Activated CD4-positive, alpha-beta T cell treated with anti-CD3 and anti-CD28 coated beads for 36 hours (primary cell): ENCODE results near the gene NEK4. TPM values are rescaled to one million over a fixed set of nuclear protein-coding genes. Genes with fewer than 3 reads are reported as not detected.

Experiments
- ATAC-seq: fragments of 200-7000 bp; cut with Tn5 transposase; one replicate; pipeline ENCODE4 v1.10.0; 2021; ENCODE audit warnings: mild to moderate bottlenecking, moderate library complexity
- CTCF ChIA-PET: fragments of 350-600 bp; sonication (Branson Sonifier 250); formaldehyde crosslinking; loops from one replicate; lab custom pipeline; 2021; ENCODE audit warnings: antibody characterized with exemption; lab: Charles Lee
- POLR2A ChIA-PET: fragments of 350-600 bp; sonication (Branson Sonifier 250); formaldehyde crosslinking; loops from one replicate; lab custom pipeline; 2021; ENCODE audit warnings: antibody characterized with exemption, inconsistent platforms; lab: Charles Lee
- DNase-seq: peaks from one replicate; pipeline ENCODE4 v3.0.0-alpha.2; 2020
- H3K27ac Mint-ChIP-seq: one replicate; pipeline ENCODE4 v1.8.0; 2021; ENCODE audit warnings: mixed read lengths
- H3K27me3 Mint-ChIP-seq: one replicate; pipeline ENCODE4 v1.8.0; 2021; ENCODE audit warnings: mixed read lengths
- H3K36me3 Mint-ChIP-seq: one replicate; pipeline ENCODE4 v1.8.0; 2021; ENCODE audit warnings: low read depth, mixed read lengths
- H3K4me1 Mint-ChIP-seq: one replicate; pipeline ENCODE4 v1.8.0; 2021; ENCODE audit warnings: mixed read lengths
- H3K4me3 Mint-ChIP-seq: one replicate; pipeline ENCODE4 v1.8.0; 2021; ENCODE audit warnings: mild to moderate bottlenecking, moderate library complexity, mixed read lengths
- H3K9me3 Mint-ChIP-seq: one replicate; pipeline ENCODE4 v1.8.0; 2021; ENCODE audit warnings: low read depth, mixed read lengths
- intact Hi-C, 2 experiments: fragments of 100-400 bp; cut with DNase I in 1 of 2; cut with micrococcal nuclease in 1 of 2; formaldehyde crosslinking; loops; one replicate each; pipeline versions ENCODE4 v1.14.2 to v1.15.1; 2022 to 2024; cut with DNase I, micrococcal nuclease
- total RNA-seq, 2 experiments: library from RNA; stranded (reverse); gene quantifications; one replicate each; pipeline ENCODE4 v1.2.3, GENCODE V29; 2021

NEK4 gene
- total RNA-seq, 2 experiments from 2014 or later = 19.1 to 21.4 TPM

- ATAC-seq = peak; percentile 94
- H3K4me3 Mint-ChIP-seq = peak within 1 kb of the TSS; percentile 89
- peaks cover 28% of the 10 kb centered on the region for H3K4me1 Mint-ChIP-seq
- H3K9me3 Mint-ChIP-seq = no peaks in the 10 kb centered on the region
- intact Hi-C loops = loop anchor here (1.0 to 10.0 kb wide), 13 partner anchors 21 to 1315 kb away; partner anchors contain the start of genes NEK4 (in 2 of the 2), PBRM1 (in 2 of the 2), SFMBT1 (in 2 of the 2) and STIMATE (in 2 of the 2)
- DNase-seq = peak; percentile 92
- peak within 1 kb of the TSS; percentile 90 for H3K27ac Mint-ChIP-seq
- H3K36me3 Mint-ChIP-seq = peaks cover 22% of the 10 kb centered on the region
- no peaks in the 10 kb centered on the region for H3K27me3 Mint-ChIP-seq
- POLR2A ChIA-PET = interaction anchor here (0.6 to 3.1 kb wide), 8 partner anchors 9 to 464 kb away, joined by 3 to 16 read pairs (median 4); partner anchors contain the start of gene PBRM1
- CTCF ChIA-PET = interaction anchor here (0.9 to 1.6 kb wide), 3 partner anchors 15 to 93 kb away, joined by 3 to 5 read pairs (median 4); no protein-coding TSS in a partner anchor
These were observed 64.8 kb downstream of the NEK4 start, which contains the start of the genes GLT8D1 and SPCS1 for GRCh38 chr3:52705688-52706686. Gene GLT8D1 (minus strand): TSS chr3:52705791. CDS start chr3:52700460, 5,331 bp downstream. Gene SPCS1 (plus strand): TSS chr3:52706106. CDS start chr3:52706247, 141 bp downstream.

- DNase-seq (no peak), ATAC-seq (peak; percentile 60)
- intact Hi-C loops = loop anchor here (1.0 to 10.0 kb wide), 8 partner anchors 35 to 1314 kb away; partner anchors contain the start of genes STIMATE (in 2 of the 2), NEK4 (in 1 of the 2), POC1A (in 1 of the 2) and RBM15B (in 1 of the 2)
- Mint-ChIP-seq H3K27me3 (no peaks in the 10 kb centered on the region), H3K4me1 (peaks cover 28% of the 10 kb centered on the region), H3K9me3 (no peaks in the 10 kb centered on the region), H3K36me3 (peaks cover 22% of the 10 kb centered on the region), H3K27ac (peak overlapping the region; percentile 90), H3K4me3 (peak overlapping the region; percentile 89)
- ChIA-PET POLR2A (interaction anchor here (0.6 to 3.1 kb wide), 8 partner anchors 9 to 463 kb away, joined by 3 to 16 read pairs (median 4); partner anchors contain the start of gene PBRM1), CTCF (interaction anchor here (0.5 to 1.6 kb wide), 3 partner anchors 14 to 93 kb away, joined by 3 to 5 read pairs (median 4); no protein-coding TSS in a partner anchor)
These were observed 65.4 kb downstream of the NEK4 start for GRCh38 chr3:52705438-52705687.

GRCh38 chr3:52704611-52705437 lies 65.9 kb downstream of the NEK4 start:
- CTCF ChIA-PET = interaction anchor here (0.5 to 1.6 kb wide), 5 partner anchors 14 to 405 kb away, joined by 3 to 5 read pairs (median 3); no protein-coding TSS in a partner anchor
- no peaks in the 10 kb centered on the region for H3K9me3 Mint-ChIP-seq
- intact Hi-C loops = loop anchor here (1.0 to 10.0 kb wide), 8 partner anchors 35 to 1314 kb away; partner anchors contain the start of genes STIMATE (in 2 of the 2), NEK4 (in 1 of the 2), POC1A (in 1 of the 2) and RBM15B (in 1 of the 2)
- DNase-seq (peak; percentile 33), ATAC-seq (peak; percentile 2)
- POLR2A ChIA-PET = interaction anchor here (0.5 to 3.1 kb wide), 9 partner anchors 8 to 463 kb away, joined by 3 to 16 read pairs (median 4); partner anchors contain the start of gene PBRM1
- H3K4me3 Mint-ChIP-seq = peak overlapping the region; percentile 89
- H3K36me3 Mint-ChIP-seq = peaks cover 22% of the 10 kb centered on the region
- no peaks in the 10 kb centered on the region for H3K27me3 Mint-ChIP-seq
- H3K27ac Mint-ChIP-seq = peak overlapping the region; percentile 90
- H3K4me1 Mint-ChIP-seq = peaks cover 28% of the 10 kb centered on the region

GRCh38 chr3:52703341-52703740 lies 67.4 kb downstream of the NEK4 start:
- Mint-ChIP-seq H3K36me3 (peaks cover 21% of the 10 kb centered on the region), H3K27ac (no peak overlapping the region), H3K27me3 (no peaks in the 10 kb centered on the region), H3K9me3 (no peaks in the 10 kb centered on the region), H3K4me3 (no peak overlapping the region), H3K4me1 (peaks cover 28% of the 10 kb centered on the region)
- DNase-seq = no peak
- intact Hi-C loops = loop anchor here in 1 of 2 experiments (10.0 kb wide), 2 partner anchors 191 to 341 kb away; partner anchors contain the start of genes SFMBT1 and STIMATE
- ChIA-PET POLR2A (interaction anchor here (1.1 kb wide), 1 partner anchor 12 kb away, joined by 3 read pairs; no protein-coding TSS in a partner anchor), CTCF (interaction anchor here (1.2 kb wide), 1 partner anchor 12 kb away, joined by 3 read pairs; no protein-coding TSS in a partner anchor)
- ATAC-seq = no peak

- no peak overlapping the region for H3K4me3 Mint-ChIP-seq
- CTCF ChIA-PET = interaction anchor here (0.9 to 1.4 kb wide), 2 partner anchors 9 to 123 kb away, joined by 3 read pairs; no protein-coding TSS in a partner anchor
- intact Hi-C loops = no loop called here
- POLR2A ChIA-PET = interaction anchor here (0.6 to 2.3 kb wide), 3 partner anchors 11 to 227 kb away, joined by 3 to 9 read pairs (median 3); no protein-coding TSS in a partner anchor
- ATAC-seq (no peak), DNase-seq (no peak)
- H3K27me3 Mint-ChIP-seq = no peaks in the 10 kb centered on the region
- no peaks in the 10 kb centered on the region for H3K9me3 Mint-ChIP-seq
- peak overlapping the region; percentile 77 for H3K27ac Mint-ChIP-seq
- H3K4me1 Mint-ChIP-seq = peaks cover 31% of the 10 kb centered on the region
- H3K36me3 Mint-ChIP-seq = peaks cover 45% of the 10 kb centered on the region
These were observed 73.1 kb downstream of the NEK4 start for GRCh38 chr3:52697632-52697965.

GRCh38 chr3:52696830-52697631 lies 73.7 kb downstream of the NEK4 start:
- Mint-ChIP-seq H3K27me3 (no peaks in the 10 kb centered on the region), H3K36me3 (peaks cover 47% of the 10 kb centered on the region), H3K27ac (peak overlapping the region; percentile 77), H3K4me3 (no peak overlapping the region), H3K9me3 (no peaks in the 10 kb centered on the region), H3K4me1 (peaks cover 33% of the 10 kb centered on the region)
- CTCF ChIA-PET = interaction anchor here (0.9 to 1.4 kb wide), 2 partner anchors 9 to 124 kb away, joined by 3 read pairs; no protein-coding TSS in a partner anchor
- intact Hi-C loops = no loop called here
- DNase-seq (no peak), ATAC-seq (no peak)
- POLR2A ChIA-PET = interaction anchor here (0.6 to 2.3 kb wide), 4 partner anchors 8 to 227 kb away, joined by 3 to 9 read pairs (median 4); partner anchors contain the start of genes GLT8D1 and SPCS1

- Mint-ChIP-seq H3K4me1 (peaks cover 39% of the 10 kb centered on the region), H3K4me3 (no peak overlapping the region), H3K27ac (peak overlapping the region; percentile 28), H3K27me3 (no peaks in the 10 kb centered on the region), H3K36me3 (peaks cover 54% of the 10 kb centered on the region), H3K9me3 (no peaks in the 10 kb centered on the region)
- POLR2A ChIA-PET = interaction anchor here (1.3 to 2.3 kb wide), 2 partner anchors 9 kb away, joined by 4 to 9 read pairs; partner anchors contain the start of genes GLT8D1 and SPCS1
- DNase-seq = no peak
- CTCF ChIA-PET = interaction anchor here (1.4 kb wide), 1 partner anchor 8 kb away, joined by 3 read pairs; no protein-coding TSS in a partner anchor
- intact Hi-C loops = no loop called here
- no peak for ATAC-seq
These were observed 74.7 kb downstream of the NEK4 start for GRCh38 chr3:52695798-52696671.

- Mint-ChIP-seq H3K4me3 (no peak overlapping the region), H3K27ac (no peak overlapping the region), H3K27me3 (no peaks in the 10 kb centered on the region), H3K9me3 (no peaks in the 10 kb centered on the region), H3K36me3 (peaks cover 66% of the 10 kb centered on the region), H3K4me1 (peaks cover 51% of the 10 kb centered on the region)
- ChIA-PET POLR2A (no interaction called here), CTCF (no interaction called here)
- DNase-seq = no peak
- intact Hi-C loops = no loop called here
- no peak for ATAC-seq
These were observed 76.1 kb downstream of the NEK4 start for GRCh38 chr3:52694528-52695189.
